A673 (cell line): ENCODE data around the gene CTAGE1.

Experiments used
- EZH2 ChIP-seq: fragments of 200-600 bp; sonication (generic); IDR thresholded peaks from 2 replicates; pipeline ENCODE4 v1.6.1; 2017; ENCODE audit warnings: borderline replicate concordance, low read depth, mild to moderate bottlenecking, mixed read lengths, antibody characterized with exemption, low read length; ENCODE audit not compliant: poor library complexity, severe bottlenecking
- TF ChIP-seq, protein P1 (sequence below): fragments of 300-800, 200-600 bp; sonication (generic); conservative IDR thresholded peaks from 2 replicates; pipeline ENCODE4 v1.5.1; 2017; ENCODE audit warnings: low read depth, mild to moderate bottlenecking, antibody characterized with exemption, low read length, moderate library complexity, mixed read lengths

DNA sequence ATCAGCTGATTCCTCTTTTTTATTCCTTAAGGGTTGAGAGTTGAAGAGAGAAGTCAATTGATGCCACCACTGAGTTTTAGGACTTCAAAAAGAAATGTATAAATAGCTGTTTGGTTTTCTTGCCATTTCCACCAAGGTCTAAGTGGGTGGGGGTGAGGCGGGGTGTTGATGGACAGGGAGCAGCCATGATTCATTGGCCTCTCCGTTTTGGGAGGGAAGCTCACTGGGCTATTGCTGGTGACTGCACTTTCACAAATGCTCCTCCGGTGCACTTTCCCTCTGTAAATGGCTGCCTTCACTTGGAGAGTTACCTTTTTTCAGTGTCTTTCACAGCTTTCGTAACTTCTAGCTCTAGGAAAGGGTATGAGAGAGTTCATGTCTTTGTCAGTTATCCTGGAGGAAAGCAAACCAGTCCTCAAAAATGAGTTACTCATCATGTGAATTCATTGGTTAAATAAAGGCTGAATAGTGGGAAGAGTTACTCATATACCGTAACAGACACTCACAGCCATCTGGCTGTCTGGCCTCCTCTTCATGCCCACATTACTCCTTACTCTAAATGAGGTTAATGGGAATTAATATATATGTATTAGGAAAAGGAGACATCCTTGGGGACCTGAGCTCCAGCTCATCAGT is 17.4 kb upstream of the CTAGE1 start:
- TF ChIP-seq, protein P1, sequence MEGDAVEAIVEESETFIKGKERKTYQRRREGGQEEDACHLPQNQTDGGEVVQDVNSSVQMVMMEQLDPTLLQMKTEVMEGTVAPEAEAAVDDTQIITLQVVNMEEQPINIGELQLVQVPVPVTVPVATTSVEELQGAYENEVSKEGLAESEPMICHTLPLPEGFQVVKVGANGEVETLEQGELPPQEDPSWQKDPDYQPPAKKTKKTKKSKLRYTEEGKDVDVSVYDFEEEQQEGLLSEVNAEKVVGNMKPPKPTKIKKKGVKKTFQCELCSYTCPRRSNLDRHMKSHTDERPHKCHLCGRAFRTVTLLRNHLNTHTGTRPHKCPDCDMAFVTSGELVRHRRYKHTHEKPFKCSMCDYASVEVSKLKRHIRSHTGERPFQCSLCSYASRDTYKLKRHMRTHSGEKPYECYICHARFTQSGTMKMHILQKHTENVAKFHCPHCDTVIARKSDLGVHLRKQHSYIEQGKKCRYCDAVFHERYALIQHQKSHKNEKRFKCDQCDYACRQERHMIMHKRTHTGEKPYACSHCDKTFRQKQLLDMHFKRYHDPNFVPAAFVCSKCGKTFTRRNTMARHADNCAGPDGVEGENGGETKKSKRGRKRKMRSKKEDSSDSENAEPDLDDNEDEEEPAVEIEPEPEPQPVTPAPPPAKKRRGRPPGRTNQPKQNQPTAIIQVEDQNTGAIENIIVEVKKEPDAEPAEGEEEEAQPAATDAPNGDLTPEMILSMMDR, result no peak
- TF ChIP-seq EZH2, result no peak
